GM19372 (cell line): ENCODE measurements around the gene C4BPB.

Source experiments
- ATAC-seq: cut with Tn5 transposase; IDR thresholded peaks from one replicate; pipeline ENCODE4 v1.9.1; 2021; ENCODE audit warnings: mild to moderate bottlenecking, low read depth, moderate library complexity; ENCODE audit not compliant: unreplicated experiment

Gene C4BPB

GRCh38 chr1:207079706-207080241, 8.9 kb upstream of the C4BPB start:
- no peak for ATAC-seq

GRCh38 chr1:207081088-207081487, 7.6 kb upstream of the C4BPB start:
- no peak for ATAC-seq

GRCh38 chr1:207081806-207082205, 6.9 kb upstream of the C4BPB start:
- no peak for ATAC-seq

GRCh38 chr1:207084232-207084631, 4.4 kb upstream of the C4BPB start:
- no peak for ATAC-seq

- no peak for ATAC-seq
These were observed 3.9 kb upstream of the C4BPB start for GRCh38 chr1:207084701-207085180.

- no peak for ATAC-seq
These were observed 2.8 kb upstream of the C4BPB start for GRCh38 chr1:207085887-207086286.

- no peak for ATAC-seq
These were observed 499 bp upstream of the C4BPB start for GRCh38 chr1:207088161-207088560.

GRCh38 chr1:207089627-207090355, 1.1 kb downstream of the C4BPB start:
- ATAC-seq, result no peak

- no peak for ATAC-seq
These were observed 2.7 kb downstream of the C4BPB start for GRCh38 chr1:207091200-207091908.

GRCh38 chr1:207093944-207094343, 5.3 kb downstream of the C4BPB start:
- ATAC-seq, result no peak

- ATAC-seq, result no peak
These were observed 9.2 kb downstream of the C4BPB start for GRCh38 chr1:207097871-207098324.

GRCh38 chr1:207101720-207102119, 13.1 kb downstream of the C4BPB start:
- ATAC-seq, result no peak

- no peak for ATAC-seq
These were observed 13.5 kb downstream of the C4BPB start for GRCh38 chr1:207102146-207102545.

GRCh38 chr1:207102659-207103058, 14.0 kb downstream of the C4BPB start:
- no peak for ATAC-seq

GRCh38 chr1:207103892-207104373, 15.3 kb downstream of the C4BPB start, which contains the start of gene C4BPA:
TSS of gene C4BPA (plus strand) at chr1:207104233. CDS start at chr1:207113026, 8,793 bp downstream.
- ATAC-seq, result no peak

- ATAC-seq, result no peak
These were observed 20.3 kb downstream of the C4BPB start for GRCh38 chr1:207109004-207109403.

GRCh38 chr1:207112616-207113296, 24.1 kb downstream of the C4BPB start:
- no peak for ATAC-seq

GRCh38 chr1:207115269-207115668, 26.6 kb downstream of the C4BPB start:
- no peak for ATAC-seq

GRCh38 chr1:207124389-207124788, 35.7 kb downstream of the C4BPB start:
- no peak for ATAC-seq

- ATAC-seq, result no peak
These were observed 39.8 kb downstream of the C4BPB start for GRCh38 chr1:207128336-207128921.
